Bronchial epithelial cell (primary cell): ENCODE results near the gene DHX32. TPM values are rescaled to one million over a fixed set of nuclear protein-coding genes. Genes with fewer than 3 reads are reported as not detected.
A peak's percentile ranks its signal among the peaks of the same experiment; 100 is the strongest.
"Not testable (repeated sequence)": the region's sequence is repeated elsewhere in the genome, so short reads cannot be mapped to it uniquely, and the experiment has no call there.

ENCODE experiments used
- DNase-seq: peaks from one replicate; pipeline ENCODE4 v3.0.0-alpha.2; 2010; ENCODE audit warnings: low read depth
- FAIRE-seq: peaks from 2 replicates; lab custom pipeline; 2011; peaks lifted over from hg19 to GRCh38; lab: Jason Lieb, UNC
- H3K27me3 ChIP-seq: 2 replicates; pipeline ENCODE4 v1.5.1; 2011; ENCODE audit warnings: low read length; ENCODE audit not compliant: control insufficient read depth, insufficient read depth
- H3K36me3 ChIP-seq: 2 replicates; pipeline ENCODE4 v1.5.1; 2011; ENCODE audit warnings: low read length; ENCODE audit not compliant: control insufficient read depth, insufficient read depth
- H3K4me3 ChIP-seq: 2 replicates; pipeline ENCODE4 v1.5.1; 2011; ENCODE audit warnings: mild to moderate bottlenecking, low read depth, low read length, control low read depth
- total RNA-seq: library from RNA; depleted of rRNA; stranded (reverse); fragments of >200 nt; gene quantifications from 2 replicates; pipeline ENCODE4 v1.2.1, GENCODE V29; 2014
- TF ChIP-seq, protein P1 (sequence below): IDR thresholded peaks from 2 replicates; pipeline ENCODE4 v1.5.1; 2011; ENCODE audit warnings: mild to moderate bottlenecking, moderate library complexity, low read length, control low read depth, inconsistent platforms; ENCODE audit not compliant: insufficient read depth, severe bottlenecking

DHX32 gene
- total RNA-seq, 1 donor from 2014 or later = 37.6 TPM

DNA sequence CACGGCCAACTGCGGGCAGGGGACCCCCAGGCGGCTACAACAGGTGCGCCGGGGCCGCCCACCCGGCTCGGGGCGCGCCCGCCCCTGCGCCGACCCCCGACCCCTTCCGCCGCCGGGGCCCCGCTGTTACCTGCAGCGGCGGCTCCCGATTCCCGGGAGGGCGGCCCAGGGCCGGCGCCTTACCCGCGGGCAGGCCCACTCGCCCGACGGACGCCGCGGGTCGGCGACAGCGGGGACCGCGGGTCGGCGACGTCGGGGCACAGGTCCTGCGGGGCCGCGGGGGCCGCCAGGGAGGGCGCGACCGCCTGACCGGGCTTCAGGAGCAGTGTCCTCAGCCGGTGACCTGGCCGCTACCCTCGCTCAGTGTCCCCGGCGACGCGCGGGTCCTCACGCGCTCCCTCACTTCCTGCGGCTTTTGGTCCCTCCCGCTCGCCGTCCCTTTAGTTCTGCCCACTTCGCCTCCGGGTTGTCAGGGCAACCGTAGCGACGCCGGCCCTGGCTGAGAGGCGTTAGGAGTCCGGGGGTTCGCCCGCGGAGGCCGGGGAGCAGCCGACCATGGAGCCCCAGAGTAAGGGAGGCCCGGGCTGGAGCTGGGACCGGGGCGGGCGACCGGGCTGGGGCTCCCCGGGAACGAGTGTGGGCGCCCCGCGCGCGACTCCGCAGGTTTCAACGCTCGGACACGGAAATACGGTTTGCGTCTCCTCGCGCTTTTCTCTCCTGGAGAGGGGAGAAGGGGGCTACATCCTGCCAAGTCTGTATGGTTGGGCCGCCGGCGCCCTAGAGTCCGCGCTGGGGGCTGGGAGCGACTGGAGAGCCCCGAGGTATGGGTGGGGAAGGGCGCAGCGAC is 15.2 kb upstream of the DHX32 start, which contains the start of gene FANK1:
Gene FANK1, plus strand, starts transcription at position 477 of the 847 bp plus-strand sequence. Its CDS starts 79 bp downstream, at position 556.
- peak; percentile 59 for DNase-seq
- H3K36me3 ChIP-seq, H3K27me3 ChIP-seq, FAIRE-seq: not testable (repeated sequence)
- peak within 1 kb of the TSS; percentile 77 for H3K4me3 ChIP-seq

DNA sequence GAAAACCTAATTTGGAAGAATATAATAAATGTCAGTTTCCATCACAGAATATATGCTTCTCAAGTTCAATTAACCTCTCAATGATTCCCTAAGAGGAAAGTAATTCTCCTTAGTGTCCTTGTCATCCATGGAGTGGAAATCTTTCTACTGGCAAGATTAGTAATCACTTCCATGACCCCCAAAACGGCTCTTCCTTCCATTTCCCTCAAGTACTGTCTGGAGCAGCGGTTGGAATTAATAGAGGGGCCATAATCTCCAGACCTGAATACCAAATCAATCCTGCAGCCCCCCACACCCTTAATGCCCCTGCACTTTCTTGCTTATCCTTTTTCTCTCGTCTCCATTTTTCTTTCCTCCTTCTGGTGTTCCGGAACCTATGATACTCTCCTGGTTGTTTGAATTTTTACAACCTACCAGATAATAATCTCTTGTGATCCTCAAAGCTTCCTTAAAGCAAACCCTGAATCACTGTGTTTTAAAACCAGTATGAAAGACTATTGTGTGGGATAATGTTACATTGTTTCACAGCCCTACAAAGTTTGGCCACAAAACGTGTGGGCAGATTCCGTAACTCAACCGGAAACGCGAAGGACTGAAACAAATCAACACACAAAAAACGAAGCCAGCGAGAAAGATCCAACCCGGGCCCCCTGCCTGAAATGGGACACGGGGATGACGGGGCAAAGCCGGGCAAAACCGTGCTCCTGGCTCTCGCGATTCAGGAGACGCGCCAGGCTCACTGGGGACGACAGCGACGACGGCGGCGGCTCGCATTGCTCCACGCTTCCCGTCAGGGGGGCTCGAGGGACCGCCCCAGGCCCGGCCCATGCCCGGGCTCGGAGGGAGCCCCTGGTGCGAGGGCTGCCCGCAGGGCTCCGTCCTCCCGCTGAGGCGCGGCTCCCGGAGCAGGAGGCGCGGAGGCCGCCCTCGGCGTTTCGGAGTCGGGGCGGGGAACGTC is 14.3 kb upstream of the DHX32 start:
- not testable (repeated sequence) for H3K36me3 ChIP-seq, H3K27me3 ChIP-seq, FAIRE-seq
- H3K4me3 ChIP-seq = peak overlapping the region; percentile 77
- DNase-seq = peak; percentile 25

DNA sequence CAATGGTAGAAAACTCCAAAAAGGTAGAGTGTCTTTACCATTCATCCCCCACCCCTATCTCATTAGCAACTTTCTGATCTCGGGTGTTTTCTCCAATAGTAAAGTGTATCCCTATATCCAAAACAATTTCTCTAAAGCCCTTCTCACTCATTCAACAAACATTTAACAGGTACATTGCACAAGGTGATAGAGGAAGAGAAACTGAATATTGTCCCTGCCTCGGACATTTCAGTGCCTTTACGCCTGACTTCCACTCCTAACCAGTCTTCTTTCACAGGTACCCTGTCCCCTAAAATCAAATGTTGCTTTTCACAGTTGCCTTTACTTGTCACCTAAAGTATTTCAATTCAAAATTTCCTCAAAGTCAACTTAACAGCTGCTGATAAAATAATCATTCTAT is 13.1 kb upstream of the DHX32 start:
- not testable (repeated sequence) for H3K36me3 ChIP-seq, FAIRE-seq, DNase-seq, H3K27me3 ChIP-seq, H3K4me3 ChIP-seq

DNA sequence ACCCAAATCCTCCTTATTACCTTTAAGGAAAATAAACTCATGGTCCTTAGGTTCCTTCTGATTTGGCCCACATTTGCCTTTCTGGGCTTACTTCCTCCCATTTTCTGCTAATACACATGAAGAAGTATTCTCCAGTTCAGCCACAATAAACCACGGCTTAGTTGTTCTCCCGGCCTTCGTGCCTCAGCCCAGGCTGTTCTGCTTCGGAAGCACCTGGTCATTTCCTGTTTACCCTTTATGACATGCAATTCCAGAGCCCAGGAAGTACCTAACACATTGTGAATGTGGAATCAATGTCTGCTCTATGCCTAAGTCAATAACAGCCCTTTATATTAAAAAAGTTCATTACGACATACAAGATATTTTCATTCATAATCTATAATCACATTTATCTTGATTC is 11.3 kb upstream of the DHX32 start:
- not testable (repeated sequence) for H3K4me3 ChIP-seq, H3K36me3 ChIP-seq, H3K27me3 ChIP-seq, FAIRE-seq
- DNase-seq = peak; percentile 64

DNA sequence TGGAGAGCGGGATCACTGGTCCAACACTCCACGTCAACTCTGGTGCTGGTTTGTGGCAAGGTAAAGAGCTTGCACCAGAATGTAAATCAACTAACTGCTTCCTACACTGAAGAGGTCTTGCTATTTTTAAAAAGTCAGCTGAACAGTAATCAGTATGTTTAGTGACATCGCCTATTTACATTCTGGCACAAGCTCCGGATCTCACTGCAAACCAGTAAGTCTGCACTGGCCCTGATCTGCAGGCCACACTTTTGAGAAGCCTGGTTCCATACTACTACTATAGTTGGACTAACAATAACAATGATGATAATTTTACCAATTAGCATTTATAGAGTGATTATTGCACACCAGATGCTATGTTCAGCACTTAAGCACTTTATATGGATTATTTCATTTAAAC is 8.3 kb upstream of the DHX32 start:
- not testable (repeated sequence) for H3K27me3 ChIP-seq, FAIRE-seq, H3K4me3 ChIP-seq, DNase-seq, H3K36me3 ChIP-seq

DNA sequence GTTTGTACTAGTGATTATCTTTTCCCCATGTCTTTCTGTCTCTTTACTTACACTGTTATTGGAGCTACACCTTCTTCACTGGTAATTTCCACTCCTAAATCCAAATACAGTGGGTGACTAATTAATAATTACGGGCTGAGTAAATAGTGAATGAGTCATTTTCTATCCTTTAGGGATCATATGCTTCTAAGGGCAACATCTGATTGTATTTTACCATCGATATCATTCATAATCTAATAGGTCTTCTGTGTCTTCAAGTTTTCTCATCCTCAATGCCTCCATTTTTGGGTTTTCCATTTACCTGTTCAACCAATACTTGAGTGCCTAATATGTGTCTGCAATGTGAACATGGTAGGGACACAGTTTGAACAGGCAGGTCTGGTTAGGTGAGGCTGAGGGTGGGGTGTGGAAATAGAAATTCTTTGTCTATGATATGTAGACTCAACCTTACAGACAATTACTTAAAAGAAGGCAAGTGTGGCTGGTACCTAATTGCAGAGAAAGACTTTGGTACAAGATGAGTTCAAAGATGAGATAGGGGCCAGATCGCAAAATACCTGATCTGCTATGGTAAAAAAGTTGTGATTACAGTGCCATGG is 5.9 kb upstream of the DHX32 start:
- H3K36me3 ChIP-seq = no peaks in the 10 kb centered on the region
- TF ChIP-seq, protein P1, sequence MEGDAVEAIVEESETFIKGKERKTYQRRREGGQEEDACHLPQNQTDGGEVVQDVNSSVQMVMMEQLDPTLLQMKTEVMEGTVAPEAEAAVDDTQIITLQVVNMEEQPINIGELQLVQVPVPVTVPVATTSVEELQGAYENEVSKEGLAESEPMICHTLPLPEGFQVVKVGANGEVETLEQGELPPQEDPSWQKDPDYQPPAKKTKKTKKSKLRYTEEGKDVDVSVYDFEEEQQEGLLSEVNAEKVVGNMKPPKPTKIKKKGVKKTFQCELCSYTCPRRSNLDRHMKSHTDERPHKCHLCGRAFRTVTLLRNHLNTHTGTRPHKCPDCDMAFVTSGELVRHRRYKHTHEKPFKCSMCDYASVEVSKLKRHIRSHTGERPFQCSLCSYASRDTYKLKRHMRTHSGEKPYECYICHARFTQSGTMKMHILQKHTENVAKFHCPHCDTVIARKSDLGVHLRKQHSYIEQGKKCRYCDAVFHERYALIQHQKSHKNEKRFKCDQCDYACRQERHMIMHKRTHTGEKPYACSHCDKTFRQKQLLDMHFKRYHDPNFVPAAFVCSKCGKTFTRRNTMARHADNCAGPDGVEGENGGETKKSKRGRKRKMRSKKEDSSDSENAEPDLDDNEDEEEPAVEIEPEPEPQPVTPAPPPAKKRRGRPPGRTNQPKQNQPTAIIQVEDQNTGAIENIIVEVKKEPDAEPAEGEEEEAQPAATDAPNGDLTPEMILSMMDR = no peak
- no peak for FAIRE-seq
- no peak overlapping the region for H3K4me3 ChIP-seq
- no peaks in the 10 kb centered on the region for H3K27me3 ChIP-seq
- peak; percentile 85 for DNase-seq

DNA sequence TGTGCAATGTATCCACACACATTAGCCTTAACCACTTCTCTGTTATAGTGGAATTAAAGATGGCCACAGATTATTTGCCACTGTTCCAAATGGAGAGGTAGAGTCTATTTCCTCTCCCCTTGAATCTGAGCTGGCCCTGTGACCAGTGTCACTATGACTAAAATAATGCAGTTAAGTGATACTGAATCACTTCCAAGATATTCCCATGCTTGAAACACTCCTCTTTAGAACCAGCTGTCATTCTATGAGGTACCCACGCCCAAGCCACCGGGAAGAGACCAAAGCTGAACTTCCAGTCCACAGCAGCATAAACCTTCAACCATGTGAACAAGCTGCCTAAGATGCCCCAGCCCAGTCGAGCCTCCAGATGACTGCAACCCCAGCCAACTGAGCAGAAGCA is 2.1 kb upstream of the DHX32 start:
- no peak for DNase-seq
- no peak overlapping the region for H3K4me3 ChIP-seq
- TF ChIP-seq, protein P1 = no peak
- no peaks in the 10 kb centered on the region for H3K36me3 ChIP-seq
- no peaks in the 10 kb centered on the region for H3K27me3 ChIP-seq
- FAIRE-seq = no peak

DNA sequence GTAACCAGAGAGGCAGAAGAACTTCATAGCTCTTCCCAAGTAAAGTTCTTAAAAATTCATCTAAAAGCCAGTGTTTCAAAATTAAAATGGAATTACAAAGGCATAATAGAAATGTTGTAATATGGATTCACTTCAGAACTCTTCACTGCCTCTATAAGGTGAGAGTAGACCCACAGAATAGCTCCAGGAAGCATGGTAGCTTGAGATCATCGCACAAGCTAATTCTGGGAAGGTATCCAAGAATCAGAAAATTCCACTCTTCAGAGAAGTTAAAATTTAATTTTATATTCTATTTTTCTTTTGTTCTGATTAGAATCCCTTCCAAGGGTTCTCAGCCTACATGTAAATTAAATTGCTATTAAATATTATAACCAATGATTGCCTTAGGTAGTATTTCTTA is 1.5 kb upstream of the DHX32 start:
- Histone ChIP-seq H3K36me3 (no peaks in the 10 kb centered on the region), H3K27me3 (no peaks in the 10 kb centered on the region), H3K4me3 (no peak overlapping the region)
- FAIRE-seq (no peak), DNase-seq (no peak)
- TF ChIP-seq, protein P1 = no peak
